ENCODE data around the gene EVPL. TPM values are rescaled to one million over a fixed set of nuclear protein-coding genes. Genes with fewer than 3 reads are reported as not detected.
"Not testable (repeated sequence)": the region's sequence is repeated elsewhere in the genome, so short reads cannot be mapped to it uniquely, and the experiment has no call there.

Gene EVPL
- total and polyA plus RNA-seq, 2 experiments from 2014 or later = 2.0 to 2.7 TPM

DNA sequence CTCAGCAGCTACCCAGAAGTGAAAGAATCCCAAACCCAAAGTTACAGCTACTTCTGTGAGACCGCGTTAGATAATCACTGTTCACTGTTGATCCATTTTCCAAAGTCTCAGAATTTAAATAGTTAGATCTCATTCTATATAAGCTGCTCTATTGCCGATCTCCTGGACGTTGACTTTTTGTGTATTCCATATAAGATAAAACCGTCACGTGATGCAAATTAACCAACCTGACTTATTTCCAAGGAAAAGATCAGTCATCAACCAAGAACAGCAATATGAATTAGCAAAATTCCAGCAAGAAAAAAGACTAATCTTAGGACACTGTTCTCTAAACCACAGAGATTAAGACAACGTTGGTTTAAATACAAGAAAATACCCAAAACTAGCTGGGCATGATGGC is 56.5 kb downstream of the EVPL start:
- H3K4me2 ChIP-seq = no peak overlapping the region
- H3K79me2 ChIP-seq = peaks cover 92% of the 10 kb centered on the region
- peaks cover 27% of the 10 kb centered on the region for H4K20me1 ChIP-seq (ENCODE audit: insufficient read depth, poor library complexity, severe bottlenecking)
- peaks cover 1% of the 10 kb centered on the region for H3K4me1 ChIP-seq (ENCODE audit: insufficient read depth)
- no peaks in the 10 kb centered on the region for H3K9me2 ChIP-seq (replicated peaks; ENCODE audit: insufficient read depth)
- no peak overlapping the region for H3K4me3 ChIP-seq
- DNase-seq (ENCODE audit: low spot score) = no peak
- 94% methylated on average over 7 of the region's 7 CpGs for WGBS (ENCODE audit: low lambda C conversion rate, missing lambda C conversion rate)
- H3K36me3 ChIP-seq (replicated peaks; ENCODE audit: insufficient read depth, low read depth) = no peaks in the 10 kb centered on the region
- no peak for TF ChIP-seq CTCF (IDR thresholded peaks at IDR 0.05; ENCODE audit: poor library complexity)
- no peak for TF ChIP-seq EZH2 (IDR thresholded peaks at IDR 0.05; ENCODE audit: borderline replicate concordance)
- no peak for TF ChIP-seq EZH2phosphoT487 (IDR thresholded peaks at IDR 0.05; ENCODE audit: low read depth, severe bottlenecking, unreplicated experiment)
- no peak overlapping the region for H2AFZ ChIP-seq
- H3K9me3 ChIP-seq (ENCODE audit: low read depth) = no peaks in the 10 kb centered on the region
- peak overlapping the region; percentile 39 for H3K27ac ChIP-seq
- H3K27me3 ChIP-seq = no peaks in the 10 kb centered on the region

DNA sequence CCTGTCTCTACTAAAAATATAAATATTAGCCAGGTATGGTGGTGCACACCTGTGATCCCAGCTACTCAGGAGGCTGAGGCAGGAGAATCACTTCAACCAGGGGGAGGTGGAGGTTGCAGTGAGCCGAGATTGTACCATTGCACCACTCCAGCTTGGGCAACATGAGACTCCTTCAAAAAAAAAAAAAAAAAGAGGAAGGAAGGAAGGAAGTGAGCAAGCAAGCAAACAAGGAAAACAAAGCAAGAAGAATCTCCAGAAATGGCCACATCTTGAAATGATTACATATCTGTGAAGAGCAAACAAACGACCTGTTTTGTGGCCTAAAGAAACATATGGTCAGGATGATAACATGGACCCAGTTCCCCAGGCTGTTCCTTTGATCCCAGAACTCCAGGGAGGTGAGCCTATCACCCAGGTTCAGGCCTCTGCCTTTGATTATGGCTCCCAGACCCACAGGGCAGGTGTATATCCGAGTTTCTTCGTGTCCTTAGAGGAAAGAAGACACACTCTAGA is 57.0 kb downstream of the EVPL start:
- no peak overlapping the region for H3K4me2 ChIP-seq
- peaks cover 33% of the 10 kb centered on the region for H4K20me1 ChIP-seq (ENCODE audit: insufficient read depth, poor library complexity, severe bottlenecking)
- H3K4me3 ChIP-seq = no peak overlapping the region
- H3K9me3 ChIP-seq (ENCODE audit: low read depth) = no peaks in the 10 kb centered on the region
- 54% methylated on average over 4 of the region's 4 CpGs for WGBS (ENCODE audit: low lambda C conversion rate, missing lambda C conversion rate)
- no peaks in the 10 kb centered on the region for H3K27me3 ChIP-seq
- no peak for TF ChIP-seq EZH2 (IDR thresholded peaks at IDR 0.05; ENCODE audit: borderline replicate concordance)
- TF ChIP-seq EZH2phosphoT487 (IDR thresholded peaks at IDR 0.05; ENCODE audit: low read depth, severe bottlenecking, unreplicated experiment) = no peak
- TF ChIP-seq CTCF (IDR thresholded peaks at IDR 0.05; ENCODE audit: poor library complexity) = no peak
- peak overlapping the region; percentile 39 for H3K27ac ChIP-seq
- H3K79me2 ChIP-seq = peaks cover 92% of the 10 kb centered on the region
- H2AFZ ChIP-seq = no peak overlapping the region
- no peaks in the 10 kb centered on the region for H3K4me1 ChIP-seq (ENCODE audit: insufficient read depth)
- H3K36me3 ChIP-seq (replicated peaks; ENCODE audit: insufficient read depth, low read depth) = no peaks in the 10 kb centered on the region
- DNase-seq (ENCODE audit: low spot score) = no peak
- H3K9me2 ChIP-seq (replicated peaks; ENCODE audit: insufficient read depth) = no peaks in the 10 kb centered on the region

GRCh38 chr17:75969044-75969443 is 58.1 kb downstream of the EVPL start:
- H3K4me2 ChIP-seq; H3K4me1 ChIP-seq (ENCODE audit: insufficient read depth); H2AFZ ChIP-seq; H3K9me3 ChIP-seq (ENCODE audit: low read depth); DNase-seq (ENCODE audit: low spot score); H3K9me2 ChIP-seq (replicated peaks; ENCODE audit: insufficient read depth); H3K27ac ChIP-seq; H3K36me3 ChIP-seq (replicated peaks; ENCODE audit: insufficient read depth, low read depth); H3K27me3 ChIP-seq; H3K4me3 ChIP-seq: not testable (repeated sequence)
- Histone ChIP-seq H3K79me2 (peaks cover 94% of the 10 kb centered on the region), H4K20me1 (ENCODE audit: insufficient read depth, poor library complexity, severe bottlenecking) (peaks cover 31% of the 10 kb centered on the region)
- 97% methylated on average over 10 of the region's 10 CpGs for WGBS (ENCODE audit: low lambda C conversion rate, missing lambda C conversion rate)

GRCh38 chr17:75965468-75965867 is 61.6 kb downstream of the EVPL start:
- Histone ChIP-seq H3K4me2 (no peak overlapping the region), H3K36me3 (replicated peaks; ENCODE audit: insufficient read depth, low read depth) (no peaks in the 10 kb centered on the region), H3K4me3 (no peak overlapping the region), H3K27me3 (no peaks in the 10 kb centered on the region), H2AFZ (no peak overlapping the region), H3K9me3 (ENCODE audit: low read depth) (no peaks in the 10 kb centered on the region), H3K9me2 (replicated peaks; ENCODE audit: insufficient read depth) (no peaks in the 10 kb centered on the region), H3K79me2 (peaks cover 94% of the 10 kb centered on the region), H4K20me1 (ENCODE audit: insufficient read depth, poor library complexity, severe bottlenecking) (peaks cover 36% of the 10 kb centered on the region), H3K4me1 (ENCODE audit: insufficient read depth) (no peaks in the 10 kb centered on the region), H3K27ac (no peak overlapping the region)
- DNase-seq (ENCODE audit: low spot score) = no peak
- TF ChIP-seq EZH2 (IDR thresholded peaks at IDR 0.05; ENCODE audit: borderline replicate concordance) (no peak), CTCF (IDR thresholded peaks at IDR 0.05; ENCODE audit: poor library complexity) (no peak), EZH2phosphoT487 (IDR thresholded peaks at IDR 0.05; ENCODE audit: low read depth, severe bottlenecking, unreplicated experiment) (no peak)
- 97% methylated on average over 6 of the region's 6 CpGs for WGBS (ENCODE audit: low lambda C conversion rate, missing lambda C conversion rate)
